ENCODE data around the gene IL17C. TPM values are rescaled to one million over a fixed set of nuclear protein-coding genes. Genes with fewer than 3 reads are reported as not detected.

Gene IL17C
- polyA plus RNA-seq, 6 donors from 2014 or later, result 0.39 to 1.3 (median 0.86) TPM; not detected in 2

DNA sequence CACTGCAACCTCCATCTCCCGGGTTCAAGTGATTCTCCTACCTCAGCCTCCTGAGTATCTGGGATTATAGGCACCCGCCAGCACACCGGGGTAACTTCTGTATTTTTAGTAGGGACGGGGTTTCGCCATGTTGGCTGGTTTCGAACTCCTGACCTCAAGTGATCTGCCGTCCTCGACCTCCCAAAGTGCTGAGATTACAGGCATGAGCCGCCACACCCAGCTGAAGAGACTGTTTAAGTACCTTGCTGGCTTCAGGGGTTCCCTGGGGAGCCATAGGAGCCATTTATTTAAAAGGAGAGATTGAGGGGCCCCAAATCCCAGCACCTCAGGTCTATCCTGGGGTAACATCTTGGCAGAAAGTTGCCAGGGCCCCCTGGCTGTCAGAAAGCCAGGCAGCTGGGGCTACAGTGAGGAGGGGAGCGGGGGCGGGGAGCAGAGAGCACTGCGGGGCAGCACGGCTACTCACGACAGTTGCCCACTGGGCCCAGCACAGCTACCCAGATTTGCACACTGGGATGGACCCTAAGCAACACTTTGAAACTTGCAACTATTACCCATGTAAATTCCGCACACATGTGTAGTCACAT is 46.3 kb downstream of the IL17C start:
- Mint-ChIP-seq H3K4me3 (peak overlapping the region in 6 of 8 donors; percentile 77 to 92 (median 84)), H3K27ac (peak overlapping the region in 1 of 6 donors; percentile 56), H3K9me3 (no peaks in the 10 kb centered on the region), H3K4me1 (peaks cover 21 to 50% (median 37%) of the 10 kb centered on the region in 3 donors), H3K27me3 (no peaks in the 10 kb centered on the region), H3K36me3 (no peaks in the 10 kb centered on the region)
- no peak for DNase-seq
- no peak for ATAC-seq (ENCODE audit: low read depth in 2 of 2)

- peaks cover 22 to 51% (median 39%) of the 10 kb centered on the region in 3 donors for H3K4me1 Mint-ChIP-seq
- H3K36me3 Mint-ChIP-seq, result no peaks in the 10 kb centered on the region
- no peaks in the 10 kb centered on the region for H3K27me3 Mint-ChIP-seq
- peak overlapping the region in 1 of 6 donors; percentile 88 for H3K27ac Mint-ChIP-seq
- H3K9me3 Mint-ChIP-seq, result no peaks in the 10 kb centered on the region
- ATAC-seq (ENCODE audit: low read depth in 2 of 2) (peak; percentile 10 to 19), DNase-seq (peak; percentile 59)
- H3K4me3 Mint-ChIP-seq, result peak overlapping the region; percentile 77 to 94 (median 85)
Measured at GRCh38 chr16:88685156-88686061, 47.0 kb downstream of the IL17C start.

DNA sequence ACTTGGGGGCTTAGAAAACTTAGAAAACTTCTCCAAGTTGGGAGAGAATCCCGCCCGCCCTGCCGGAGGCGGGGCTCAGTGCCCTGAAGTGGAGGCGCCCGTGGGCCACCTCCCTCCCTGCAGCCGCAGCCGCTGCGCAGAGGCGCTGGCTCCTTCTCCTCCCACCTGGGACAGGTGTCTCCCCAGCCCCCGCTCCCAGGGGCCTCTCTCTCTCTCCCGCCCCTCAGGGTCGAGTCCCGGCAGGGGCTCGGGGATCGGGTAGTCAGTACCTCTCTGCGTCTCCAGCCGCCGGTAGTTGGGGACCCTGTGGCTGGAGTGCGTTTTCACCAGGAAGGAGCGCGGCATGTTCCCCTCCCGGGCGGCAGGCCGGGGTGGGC is 47.7 kb downstream of the IL17C start:
- no peaks in the 10 kb centered on the region for H3K27me3 Mint-ChIP-seq
- peaks cover 24 to 53% (median 39%) of the 10 kb centered on the region in 3 donors for H3K4me1 Mint-ChIP-seq
- peak; percentile 13 to 15 for ATAC-seq (ENCODE audit: low read depth in 2 of 2)

GRCh38 chr16:88686439-88687253 is 48.3 kb downstream of the IL17C start, which contains the start of gene SNAI3:
Gene SNAI3, minus strand, starts transcription at chr16:88686507. Its CDS starts 101 bp downstream, at chr16:88686406.
- peak; percentile 66 to 67 for ATAC-seq (ENCODE audit: low read depth in 2 of 2)
- H3K4me3 Mint-ChIP-seq, result peak within 1 kb of the TSS; percentile 77 to 94 (median 85)
- H3K36me3 Mint-ChIP-seq, result no peaks in the 10 kb centered on the region
- no peaks in the 10 kb centered on the region for H3K27me3 Mint-ChIP-seq
- peaks cover 22 to 53% (median 39%) of the 10 kb centered on the region in 3 donors for H3K4me1 Mint-ChIP-seq
- DNase-seq, result peak; percentile 90
- peak within 1 kb of the TSS in 2 of 6 donors; percentile 53 to 88 for H3K27ac Mint-ChIP-seq
- no peaks in the 10 kb centered on the region for H3K9me3 Mint-ChIP-seq

More for the DNA sequence above, 47.7 kb downstream of the IL17C start:
- DNase-seq, result no peak
- Mint-ChIP-seq H3K4me3 (peak overlapping the region; percentile 77 to 94 (median 85)), H3K36me3 (no peaks in the 10 kb centered on the region), H3K9me3 (no peaks in the 10 kb centered on the region), H3K27ac (peak overlapping the region in 1 of 6 donors; percentile 86)

DNA sequence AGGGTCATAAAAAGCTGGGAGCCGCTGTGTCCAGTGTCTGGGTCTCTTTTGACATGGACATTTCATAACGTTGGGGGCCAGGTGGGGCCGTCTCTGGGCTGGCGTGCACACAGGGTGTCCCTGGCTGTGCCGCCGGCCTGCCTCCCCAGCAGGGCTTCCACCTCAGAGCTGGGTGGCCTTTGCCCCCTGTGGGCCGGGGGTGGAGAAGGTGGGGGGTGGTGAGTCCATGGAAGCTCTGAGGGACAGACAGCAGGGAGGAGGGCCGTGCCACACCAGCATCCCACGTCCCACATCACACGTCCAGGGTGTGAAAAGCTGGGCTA is 48.8 kb downstream of the IL17C start:
- Mint-ChIP-seq H3K27ac (no peak overlapping the region), H3K27me3 (no peaks in the 10 kb centered on the region), H3K9me3 (no peaks in the 10 kb centered on the region), H3K4me3 (peak overlapping the region in 7 of 8 donors; percentile 15 to 83 (median 75)), H3K36me3 (no peaks in the 10 kb centered on the region), H3K4me1 (peaks cover 20 to 53% (median 39%) of the 10 kb centered on the region in 3 donors)
- ATAC-seq (ENCODE audit: low read depth in 2 of 2) (no peak), DNase-seq (no peak)

- Mint-ChIP-seq H3K36me3 (no peaks in the 10 kb centered on the region), H3K4me1 (peaks cover 16 to 54% (median 39%) of the 10 kb centered on the region in 3 donors), H3K27me3 (no peaks in the 10 kb centered on the region), H3K27ac (no peak overlapping the region), H3K4me3 (peak overlapping the region in 4 of 8 donors; percentile 39 to 74 (median 68)), H3K9me3 (no peaks in the 10 kb centered on the region)
- DNase-seq, result no peak
- no peak for ATAC-seq (ENCODE audit: low read depth in 2 of 2)
Measured at GRCh38 chr16:88687676-88688012, 49.3 kb downstream of the IL17C start.

- ATAC-seq (ENCODE audit: low read depth in 2 of 2) (no peak), DNase-seq (no peak)
- Mint-ChIP-seq H3K27ac (peak overlapping the region in 3 of 6 donors; percentile 53 to 81 (median 72)), H3K4me1 (peaks cover 16 to 54% (median 43%) of the 10 kb centered on the region in 3 donors), H3K4me3 (peak overlapping the region in 5 of 8 donors; percentile 15 to 74 (median 42)), H3K36me3 (no peaks in the 10 kb centered on the region), H3K9me3 (no peaks in the 10 kb centered on the region), H3K27me3 (no peaks in the 10 kb centered on the region)
Measured at GRCh38 chr16:88688013-88688778, 49.8 kb downstream of the IL17C start.

Other genes starting within 250 kb of the IL17C start
- gene ZFPM1, start 185.3 kb upstream of the IL17C start, polyA plus RNA-seq (ENCODE audit: low read depth in 6 of 6), result under 1 TPM; 0.09 to 0.46 (median 0.28) TPM
- gene ZC3H18, start 68.2 kb upstream of the IL17C start, polyA plus RNA-seq (ENCODE audit: low read depth in 6 of 6), result 10 to 100 TPM in 2 of 6 donors, 1 to 10 TPM in 4; 2.5 to 21.7 (median 9.0) TPM
- 1,000 to 10,000 TPM; 1,408 to 2,468 (median 1,616) TPM for gene CYBA, start 12.5 kb downstream of the IL17C start, polyA plus RNA-seq (ENCODE audit: low read depth in 6 of 6)
- 10 to 100 TPM in 5 of 6 donors, 1 to 10 TPM in 1; 9.7 to 36.1 (median 18.2) TPM for gene MVD, start 24.5 kb downstream of the IL17C start, polyA plus RNA-seq (ENCODE audit: low read depth in 6 of 6)
- 1 to 10 TPM; 1.4 to 9.0 (median 5.9) TPM for gene SNAI3, start 47.9 kb downstream of the IL17C start, polyA plus RNA-seq (ENCODE audit: low read depth in 6 of 6)
- gene RNF166, start 67.8 kb downstream of the IL17C start, polyA plus RNA-seq (ENCODE audit: low read depth in 6 of 6), result 10 to 100 TPM; 28.0 to 42.5 (median 33.0) TPM
- 10 to 100 TPM in 5 of 6 donors, 1 to 10 TPM in 1; 9.8 to 16.8 (median 13.1) TPM for gene CTU2, start 67.9 kb downstream of the IL17C start, polyA plus RNA-seq (ENCODE audit: low read depth in 6 of 6)
- 10 to 100 TPM in 2 of 6 donors, 1 to 10 TPM in 4; 4.0 to 17.2 (median 6.2) TPM for gene PIEZO1, start 146.6 kb downstream of the IL17C start, polyA plus RNA-seq (ENCODE audit: low read depth in 6 of 6)
- gene CDT1, start 165.2 kb downstream of the IL17C start, polyA plus RNA-seq (ENCODE audit: low read depth in 6 of 6), result under 1 TPM in 5 of 6 donors, not detected in 1; 0.08 to 0.27 (median 0.17) TPM
- 100 to 1,000 TPM; 330 to 484 (median 384) TPM for gene APRT, start 173.4 kb downstream of the IL17C start, polyA plus RNA-seq (ENCODE audit: low read depth in 6 of 6)
- 10 to 100 TPM in 3 of 6 donors, 1 to 10 TPM in 3; 6.1 to 21.4 (median 9.5) TPM for gene GALNS, start 218.4 kb downstream of the IL17C start, polyA plus RNA-seq (ENCODE audit: low read depth in 6 of 6)
- gene TRAPPC2L, start 218.6 kb downstream of the IL17C start, polyA plus RNA-seq (ENCODE audit: low read depth in 6 of 6), result 100 to 1,000 TPM in 1 of 6 donors, 10 to 100 TPM in 5; 87.3 to 100 (median 90.9) TPM
- not detected for gene PABPN1L, start 228.1 kb downstream of the IL17C start, polyA plus RNA-seq (ENCODE audit: low read depth in 6 of 6)

All from naive B cell (primary cell).